Heart right ventricle (tissue), 16 donors: Measurements from ENCODE around the gene ISL2. TPM values are rescaled to one million over a fixed set of nuclear protein-coding genes. Genes with fewer than 3 reads are reported as not detected.

ENCODE experiments used
- ATAC-seq, 8 donors: fragments of 200-7000 bp; cut with Tn5 transposase; one replicate each; pipeline ENCODE4 v1.9.1; 2020; ENCODE audit warnings: mild to moderate bottlenecking in 8 of 8, moderate library complexity in 8 of 8, moderate number of reproducible peaks in 1 of 8
- DNase-seq, 2 donors: peaks; one replicate each; pipeline ENCODE4 v3.0.0-alpha.2; 2020
- H3K27ac ChIP-seq, 10 donors: fragments of 200-600 bp; sonication (generic) in 2 of 10; one replicate each; pipeline versions ENCODE4 v1.5.0 to v1.8.0; 2020 to 2022; ENCODE audit warnings: mild to moderate bottlenecking in 3 of 10
- H3K27me3 ChIP-seq, 7 donors: fragments of 200-600 bp; one replicate each; pipeline ENCODE4 v1.8.0; 2021 to 2022; ENCODE audit warnings: mild to moderate bottlenecking in 2 of 7
- H3K36me3 ChIP-seq, 9 donors: fragments of 200-600 bp; sonication (generic) in 1 of 9; one replicate each; pipeline versions ENCODE4 v1.5.0 to v1.8.0; 2020 to 2022; ENCODE audit warnings: mild to moderate bottlenecking in 2 of 9
- H3K4me1 ChIP-seq, 9 donors: fragments of 200-600 bp; sonication (generic) in 1 of 9; one replicate each; pipeline versions ENCODE4 v1.5.0 to v1.8.0; 2020 to 2022; ENCODE audit warnings: mild to moderate bottlenecking in 4 of 9
- H3K4me3 ChIP-seq, 10 donors: fragments of 200-600 bp; sonication (generic) in 2 of 10; one replicate each; pipeline versions ENCODE4 v1.5.0 to v1.8.0; 2020 to 2022; ENCODE audit warnings: mild to moderate bottlenecking in 7 of 10, moderate library complexity in 2 of 10
- H3K9me3 ChIP-seq, 11 donors: fragments of 200-600 bp in 10 of 11; sonication (generic) in 2 of 11; one replicate each; pipeline versions ENCODE4 v1.5.0 to v1.8.0; 2013 to 2022; ENCODE audit warnings: mild to moderate bottlenecking in 2 of 11, control low read depth in 1 of 11, moderate library complexity in 1 of 11
- CTCF ChIP-seq, 9 donors: fragments of 200-600 bp; sonication (generic) in 2 of 9; IDR thresholded peaks; one replicate each; pipeline versions ENCODE4 v1.5.0 to v1.8.0; 2021 to 2022; ENCODE audit warnings: antibody characterized with exemption in 9 of 9, mild to moderate bottlenecking in 5 of 9, moderate library complexity in 1 of 9
- WGBS, 2 donors: extraction: QIAGEN DNeasy Blood & Tissue Kit; methylation state at CpG; one replicate each; pipeline ENCODE4 v1.1.7; 2013; ENCODE audit warnings: inconsistent platforms in 1 of 2; 5-methylcytosine and 5-hydroxymethylcytosine counted together
- intact Hi-C, 10 donors: fragments of 100-400 bp; cut with DNase I; formaldehyde crosslinking; loops; one replicate each; pipeline versions ENCODE4 v1.11.1 to v1.14.2; 2022
- polyA plus RNA-seq, 2 donors: library from polyadenylated mRNA; stranded (reverse); fragments of 200-250 nt; gene quantifications; one replicate each; pipeline ENCODE4 v1.2.3, GENCODE V29; 2013
- total RNA-seq, 10 donors: library from RNA; stranded (reverse); fragmentation: NEBNext Ultra II Directional in 3 of 10; extraction: Animal tissue kit (Norgen Biotek cat#: 25700) in 3 of 10; gene quantifications; one replicate each; pipeline versions ENCODE4 v1.2.1 to v1.2.4, GENCODE V29; 2021 to 2023
- donor health status: Arrhythmogenic right ventricular cardiomyopathy.
- donor health status: ischemic (EF 13 %, LVEDD 7.1; RV severe dilation, severe dysfunction).
- donor health status: healthy with polysubstance abuse.
- donor health status: DM: no; HTN: yes; CAD: no.
- donor health status: DM: no; HTN: no; CAD: no.
- donor health status: ischemic (EF 25% LVEDD 6.9; RV normal size, moderate dysfunction).
- donor health status: ischemic (EF 25% LVEDD 5.7; RV mildly dilated, moderate dysfunction).
- donor health status: healthy.
- donor health status: DM: yes; HTN: yes; CAD: no.
- donor health status: Ischemic cardiomyopathy.
- donor health status: ischemic (EF 35%, LVEDD 5.7; RV mildly dilated, moderate dysfunction).
- donor health status: nonischemic (EF 11% LVEDD 7.7; RV severe dilation, severe dysfunction).
- donor health status: DM: yes; HTN: yes; CAD: no.
- donor health status: PGD.
- donor health status: ischemic (EF 29% LVEDD 5.4; RV normal size, mild dysfunction).
- donor health status: nonischemic (EF 23%, LVEDD 6.1; RV moderate dilation, normal function).

The ISL2 gene
- total and polyA plus RNA-seq, 12 donors, result 0.16 TPM; not detected in 11

DNA sequence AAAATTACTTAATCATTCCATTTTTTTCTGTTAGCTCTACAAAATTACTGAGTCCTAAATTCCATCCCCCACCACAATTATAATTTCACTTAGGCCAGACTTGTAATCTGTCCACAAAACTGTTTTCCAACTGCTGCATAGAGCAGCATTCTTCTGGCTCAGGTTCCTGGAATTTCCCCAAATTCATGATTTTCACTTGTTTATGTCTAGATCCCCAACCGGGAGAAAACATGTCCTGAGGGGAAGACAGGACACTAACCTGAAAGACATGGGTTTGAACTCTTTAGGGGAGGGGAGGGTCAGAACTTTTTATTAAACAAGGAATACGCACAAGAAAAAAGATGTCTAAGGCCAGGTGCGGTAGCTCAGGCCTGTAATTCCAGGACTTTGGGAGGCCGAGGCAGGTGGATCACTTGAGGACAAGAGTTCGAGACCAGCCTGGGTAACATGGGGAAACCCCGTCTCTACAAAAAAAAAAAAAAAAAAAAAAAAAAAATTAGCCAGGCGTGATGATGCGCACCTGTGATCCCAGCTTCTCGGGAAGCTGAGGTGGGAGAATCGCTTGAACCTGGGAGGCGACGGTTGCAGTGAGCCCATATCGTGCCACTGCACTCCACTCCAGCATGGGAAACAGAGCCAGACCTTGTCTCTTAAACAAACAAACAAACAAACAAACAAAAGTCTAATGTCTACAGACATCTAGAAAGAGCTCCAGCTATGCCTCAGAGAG lies 26.8 kb upstream of the ISL2 start:
- no peaks in the 10 kb centered on the region for H3K27me3 ChIP-seq
- H3K36me3 ChIP-seq, result no peaks in the 10 kb centered on the region
- intact Hi-C loops, result no loop called here
- DNase-seq, result no peak
- no peak for TF ChIP-seq CTCF (IDR thresholded peaks at IDR 0.05)
- no peaks in the 10 kb centered on the region for H3K9me3 ChIP-seq
- peaks cover 8 to 58% (median 28%) of the 10 kb centered on the region in 9 donors for H3K4me1 ChIP-seq
- WGBS, 2 donors, result 83 to 86% methylated on average over 13 of the region's 13 CpGs
- peak overlapping the region in 2 of 10 donors; percentile 91 to 92 for H3K27ac ChIP-seq
- no peak for ATAC-seq
- peak overlapping the region in 8 of 10 donors; percentile 76 to 94 (median 82) for H3K4me3 ChIP-seq

DNA sequence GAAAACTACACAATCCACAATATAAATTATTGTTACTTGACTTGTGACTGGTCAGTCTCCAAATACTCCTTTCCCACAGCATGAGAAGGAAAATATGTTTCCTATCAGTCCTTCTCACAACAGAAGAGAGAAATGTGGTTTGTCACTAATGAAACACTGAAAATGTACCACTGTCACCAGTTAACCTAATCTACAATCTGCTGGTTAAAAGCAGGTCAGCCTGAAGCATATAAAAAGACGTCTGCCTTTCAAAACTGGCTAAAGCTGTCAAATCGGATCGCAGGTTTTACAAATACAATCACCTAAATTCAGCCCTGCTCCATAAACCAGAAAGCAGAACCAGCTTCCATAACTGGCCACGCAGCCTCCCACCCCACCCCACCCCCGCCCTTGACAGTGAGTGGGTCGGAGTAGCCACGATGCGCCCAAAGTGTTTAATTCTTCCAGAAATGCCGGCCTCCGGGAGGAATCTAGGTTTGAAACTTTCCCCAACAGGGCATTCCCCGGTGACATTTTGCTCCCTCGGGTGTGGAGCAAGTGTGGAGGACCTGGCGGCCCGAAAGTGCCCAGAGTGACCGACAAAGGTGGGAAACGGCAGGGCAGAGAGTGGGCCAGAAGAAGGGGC lies 26.0 kb upstream of the ISL2 start:
- no peak for DNase-seq
- no peaks in the 10 kb centered on the region for H3K36me3 ChIP-seq
- H3K9me3 ChIP-seq, result no peaks in the 10 kb centered on the region
- H3K27me3 ChIP-seq, result no peaks in the 10 kb centered on the region
- TF ChIP-seq CTCF (IDR thresholded peaks at IDR 0.05), result no peak
- WGBS, 2 donors, result 1% methylated on average over 16 of the region's 16 CpGs
- intact Hi-C loops, result no loop called here
- H3K4me3 ChIP-seq, result peak overlapping the region; percentile 76 to 94 (median 87)
- peak overlapping the region; percentile 66 to 95 (median 90) for H3K27ac ChIP-seq
- ATAC-seq, result peak; percentile 7 to 43 (median 36)
- H3K4me1 ChIP-seq, result peaks cover 8 to 55% (median 28%) of the 10 kb centered on the region in 9 donors

DNA sequence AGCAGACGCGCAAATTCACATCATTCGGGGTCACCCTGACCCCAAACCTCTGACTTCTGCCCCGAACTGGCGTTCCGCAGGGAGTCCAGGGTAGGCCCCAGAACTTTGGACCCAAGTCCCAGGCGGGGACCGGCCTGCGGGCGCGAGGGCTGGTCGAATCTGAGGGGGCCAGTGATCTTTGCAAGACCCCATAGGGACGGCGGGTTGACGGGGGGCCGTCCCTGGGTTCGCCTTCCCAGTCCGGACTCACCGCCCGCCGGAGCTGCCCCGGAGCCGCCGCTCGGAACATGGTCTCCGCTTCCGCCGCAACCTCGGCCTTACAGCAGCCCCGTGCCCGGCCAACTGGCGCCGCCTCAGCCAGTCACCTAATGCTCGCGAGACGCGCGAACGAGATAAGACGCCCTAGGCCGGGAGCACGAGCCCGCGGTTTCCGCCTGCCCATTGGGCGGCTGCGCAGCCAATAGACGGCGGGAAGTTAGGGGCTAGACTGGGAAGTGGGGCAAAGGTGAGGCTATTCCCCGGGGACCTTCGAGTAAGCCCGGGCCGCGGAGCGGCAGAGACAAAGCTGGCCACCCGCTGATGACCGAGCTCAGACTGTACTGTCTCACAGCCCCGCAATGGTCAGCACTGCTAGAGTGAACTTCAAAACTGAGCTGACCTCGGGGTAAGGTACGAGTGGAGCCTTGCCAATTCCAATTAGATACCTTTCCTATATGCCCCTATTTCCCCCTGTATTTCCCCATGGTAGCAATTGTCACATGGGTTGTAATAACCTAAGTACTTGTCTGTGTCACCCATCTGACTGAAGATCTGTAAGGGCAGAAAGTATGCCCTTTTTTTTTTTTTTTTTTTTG lies 25.2 kb upstream of the ISL2 start, which contains the start of gene ETFA:
Gene ETFA (minus strand): TSS at position 370 of the 854 bp plus-strand sequence. CDS start 81 bp downstream, at position 289.
- ATAC-seq, result peak; percentile 98 to 100 (median 99)
- TF ChIP-seq CTCF (IDR thresholded peaks at IDR 0.05), result no peak
- Histone ChIP-seq H3K4me3 (peak within 1 kb of the TSS; percentile 76 to 94 (median 87)), H3K36me3 (no peaks in the 10 kb centered on the region), H3K27ac (peak within 1 kb of the TSS; percentile 66 to 95 (median 90)), H3K9me3 (no peaks in the 10 kb centered on the region), H3K4me1 (peaks cover 8 to 54% (median 28%) of the 10 kb centered on the region in 9 donors), H3K27me3 (no peaks in the 10 kb centered on the region)
- 1% methylated on average over 60 of the region's 60 CpGs for WGBS, 2 donors
- DNase-seq, result peak; percentile 97 to 99
- intact Hi-C loops, result no loop called here
